ENCODE results near the gene TNNC2. TPM values are rescaled to one million over a fixed set of nuclear protein-coding genes. Genes with fewer than 3 reads are reported as not detected.
A peak's percentile ranks its signal among the peaks of the same experiment; 100 is the strongest.

Gene TNNC2
- total and polyA plus RNA-seq, 9 of the 15 experiments (the other 6 are each of a cell fraction or from before 2014, with no cell fraction given), result not detected

GRCh38 chr20:45833030-45833882 is 6.1 kb upstream of the TNNC2 start, which contains the start of gene SNX21 (continued):
- TF ChIP-seq ZBTB40 (IDR thresholded peaks at IDR 0.05), result no peak
- TF ChIP-seq ZBTB40 (CRISPR knock-in tag; IDR thresholded peaks at IDR 0.05), result no peak
- no peak for TF ChIP-seq KDM5B (IDR thresholded peaks at IDR 0.05; ENCODE audit: insufficient replicate concordance, low read depth, low read length)
- TF ChIP-seq FOXA1 (IDR thresholded peaks at IDR 0.05; ENCODE audit: borderline replicate concordance), result no peak
- no peak for TF ChIP-seq ZNF324 (CRISPR knock-in tag; IDR thresholded peaks at IDR 0.05)
- no peak for TF ChIP-seq ZNF696 (CRISPR knock-in tag; conservative IDR thresholded peaks at IDR 0.05)
- TF ChIP-seq ASH1L (IDR thresholded peaks at IDR 0.05; ENCODE audit: borderline replicate concordance, low read depth, partially characterized antibody), result no peak
- TF ChIP-seq CTBP1 (IDR thresholded peaks at IDR 0.05; ENCODE audit: borderline replicate concordance), result peak; percentile 23; the same call in 1 of the 2 replicates
- peak; percentile 34; the same call in 1 of the 2 replicates for TF ChIP-seq ATF7 (IDR thresholded peaks at IDR 0.05)
- TF ChIP-seq HDAC6 (IDR thresholded peaks at IDR 0.05; ENCODE audit: low read depth, low read length), result no peak
- TF ChIP-seq, protein P1, sequence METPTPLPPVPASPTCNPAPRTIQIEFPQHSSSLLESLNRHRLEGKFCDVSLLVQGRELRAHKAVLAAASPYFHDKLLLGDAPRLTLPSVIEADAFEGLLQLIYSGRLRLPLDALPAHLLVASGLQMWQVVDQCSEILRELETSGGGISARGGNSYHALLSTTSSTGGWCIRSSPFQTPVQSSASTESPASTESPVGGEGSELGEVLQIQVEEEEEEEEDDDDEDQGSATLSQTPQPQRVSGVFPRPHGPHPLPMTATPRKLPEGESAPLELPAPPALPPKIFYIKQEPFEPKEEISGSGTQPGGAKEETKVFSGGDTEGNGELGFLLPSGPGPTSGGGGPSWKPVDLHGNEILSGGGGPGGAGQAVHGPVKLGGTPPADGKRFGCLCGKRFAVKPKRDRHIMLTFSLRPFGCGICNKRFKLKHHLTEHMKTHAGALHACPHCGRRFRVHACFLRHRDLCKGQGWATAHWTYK (CRISPR knock-in tag; IDR thresholded peaks at IDR 0.05), result no peak
- TF ChIP-seq SP1 (CRISPR knock-in tag; IDR thresholded peaks at IDR 0.05), result no peak
- TF ChIP-seq MEF2A (IDR thresholded peaks at IDR 0.05; ENCODE audit: control insufficient read depth, low read depth, low read length), result no peak
- peak; percentile 59; the same call in 1 of the 2 replicates for TF ChIP-seq SMARCA5 (IDR thresholded peaks at IDR 0.05)
- no peak for TF ChIP-seq DMBX1 (CRISPR knock-in tag; IDR thresholded peaks at IDR 0.05; ENCODE audit: borderline replicate concordance)
- TF ChIP-seq RBFOX2 (IDR thresholded peaks at IDR 0.05; ENCODE audit: low read depth, low read length), result 0 out of 2 replicates have a peak, but pooled peaks have one; percentile 29
- TF ChIP-seq RAD21 (CRISPR knock-in tag; conservative IDR thresholded peaks at IDR 0.05 in 1 of 2, IDR thresholded peaks at IDR 0.05 in 1 of 2), result no peak
- TF ChIP-seq NBN (IDR thresholded peaks at IDR 0.05; ENCODE audit: low read depth), result no peak

Data from K562 (cell line).